ENCODE results near the gene ANKRD22. TPM values are rescaled to one million over a fixed set of nuclear protein-coding genes. Genes with fewer than 3 reads are reported as not detected.
A peak's percentile ranks its signal among the peaks of the same experiment; 100 is the strongest.

Gene ANKRD22
- total and polyA plus RNA-seq, 9 of the 15 experiments (the other 6 are each of a cell fraction or from before 2014, with no cell fraction given): not detected

- TF ChIP-seq PHB2 (IDR thresholded peaks at IDR 0.05; ENCODE audit: low read depth): no peak
- peak; percentile 32; the same call in 1 of the 2 replicates for TF ChIP-seq CXXC5 (CRISPR knock-in tag; IDR thresholded peaks at IDR 0.05)
- 0 out of 2 replicates have a peak, but pooled peaks have one; percentile 43 for TF ChIP-seq CTBP1 (IDR thresholded peaks at IDR 0.05; ENCODE audit: borderline replicate concordance)
- no peak for TF ChIP-seq E2F3 (CRISPR knock-in tag; IDR thresholded peaks at IDR 0.05)
- no peak for TF ChIP-seq SNAPC5 (CRISPR knock-in tag; IDR thresholded peaks at IDR 0.05)
- no peak for TF ChIP-seq KLF1 (tag; IDR thresholded peaks at IDR 0.05)
- TF ChIP-seq, protein P1, sequence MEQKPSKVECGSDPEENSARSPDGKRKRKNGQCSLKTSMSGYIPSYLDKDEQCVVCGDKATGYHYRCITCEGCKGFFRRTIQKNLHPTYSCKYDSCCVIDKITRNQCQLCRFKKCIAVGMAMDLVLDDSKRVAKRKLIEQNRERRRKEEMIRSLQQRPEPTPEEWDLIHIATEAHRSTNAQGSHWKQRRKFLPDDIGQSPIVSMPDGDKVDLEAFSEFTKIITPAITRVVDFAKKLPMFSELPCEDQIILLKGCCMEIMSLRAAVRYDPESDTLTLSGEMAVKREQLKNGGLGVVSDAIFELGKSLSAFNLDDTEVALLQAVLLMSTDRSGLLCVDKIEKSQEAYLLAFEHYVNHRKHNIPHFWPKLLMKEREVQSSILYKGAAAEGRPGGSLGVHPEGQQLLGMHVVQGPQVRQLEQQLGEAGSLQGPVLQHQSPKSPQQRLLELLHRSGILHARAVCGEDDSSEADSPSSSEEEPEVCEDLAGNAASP (IDR thresholded peaks at IDR 0.05): no peak
- peak; percentile 50 to 55; a peak in 3 of 4 replicates for TF ChIP-seq NRF1 (conservative IDR thresholded peaks at IDR 0.05 in 1 of 2, IDR thresholded peaks at IDR 0.05 in 1 of 2)
- TF ChIP-seq, protein P2, sequence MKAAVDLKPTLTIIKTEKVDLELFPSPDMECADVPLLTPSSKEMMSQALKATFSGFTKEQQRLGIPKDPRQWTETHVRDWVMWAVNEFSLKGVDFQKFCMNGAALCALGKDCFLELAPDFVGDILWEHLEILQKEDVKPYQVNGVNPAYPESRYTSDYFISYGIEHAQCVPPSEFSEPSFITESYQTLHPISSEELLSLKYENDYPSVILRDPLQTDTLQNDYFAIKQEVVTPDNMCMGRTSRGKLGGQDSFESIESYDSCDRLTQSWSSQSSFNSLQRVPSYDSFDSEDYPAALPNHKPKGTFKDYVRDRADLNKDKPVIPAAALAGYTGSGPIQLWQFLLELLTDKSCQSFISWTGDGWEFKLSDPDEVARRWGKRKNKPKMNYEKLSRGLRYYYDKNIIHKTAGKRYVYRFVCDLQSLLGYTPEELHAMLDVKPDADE (conservative IDR thresholded peaks at IDR 0.05; ENCODE audit: control insufficient read depth, low read depth, low read length): no peak
- TF ChIP-seq MCM2 (IDR thresholded peaks at IDR 0.05; ENCODE audit: low read depth): no peak
- TF ChIP-seq MAZ (CRISPR knock-in tag; conservative IDR thresholded peaks at IDR 0.05 in 1 of 2, IDR thresholded peaks at IDR 0.05 in 1 of 2): 0 out of 4 replicates have a peak, but pooled peaks of 1 of the 2 experiments have one; percentile 35
- TF ChIP-seq, protein P3, sequence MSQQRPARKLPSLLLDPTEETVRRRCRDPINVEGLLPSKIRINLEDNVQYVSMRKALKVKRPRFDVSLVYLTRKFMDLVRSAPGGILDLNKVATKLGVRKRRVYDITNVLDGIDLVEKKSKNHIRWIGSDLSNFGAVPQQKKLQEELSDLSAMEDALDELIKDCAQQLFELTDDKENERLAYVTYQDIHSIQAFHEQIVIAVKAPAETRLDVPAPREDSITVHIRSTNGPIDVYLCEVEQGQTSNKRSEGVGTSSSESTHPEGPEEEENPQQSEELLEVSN (IDR thresholded peaks at IDR 0.05; ENCODE audit: borderline replicate concordance in 1 of 2, extremely low read depth in 1 of 2, insufficient read depth in 1 of 2, insufficient read length in 1 of 2, low read depth in 1 of 2, low read length in 1 of 2, poor library complexity in 1 of 2, severe bottlenecking in 1 of 2): peak in 1 of 2 experiments; percentile 17
Measured at GRCh38 chr10:88880282-88881076, 28.8 kb upstream of the ANKRD22 start (continued).

Measured in K562 (cell line).